DND-41 (cell line): Measurements from ENCODE around the gene RIMS1.

ENCODE experiments used
- EZH2 ChIP-seq: IDR thresholded peaks from 3 replicates; pipeline ENCODE4 v1.6.1; 2012; ENCODE audit warnings: borderline replicate concordance, low read depth, mild to moderate bottlenecking, moderate library complexity, low read length, inconsistent platforms; ENCODE audit not compliant: severe bottlenecking
- TF ChIP-seq, protein P1 (sequence below): IDR thresholded peaks from 2 replicates; pipeline ENCODE4 v1.5.1; 2012; ENCODE audit warnings: borderline replicate concordance, low read length, moderate library complexity, mild to moderate bottlenecking; ENCODE audit not compliant: poor library complexity, severe bottlenecking; ENCODE audit errors: extremely low read depth

GRCh38 chr6:72283571-72283970 is 397.2 kb downstream of the RIMS1 start:
- TF ChIP-seq, protein P1, sequence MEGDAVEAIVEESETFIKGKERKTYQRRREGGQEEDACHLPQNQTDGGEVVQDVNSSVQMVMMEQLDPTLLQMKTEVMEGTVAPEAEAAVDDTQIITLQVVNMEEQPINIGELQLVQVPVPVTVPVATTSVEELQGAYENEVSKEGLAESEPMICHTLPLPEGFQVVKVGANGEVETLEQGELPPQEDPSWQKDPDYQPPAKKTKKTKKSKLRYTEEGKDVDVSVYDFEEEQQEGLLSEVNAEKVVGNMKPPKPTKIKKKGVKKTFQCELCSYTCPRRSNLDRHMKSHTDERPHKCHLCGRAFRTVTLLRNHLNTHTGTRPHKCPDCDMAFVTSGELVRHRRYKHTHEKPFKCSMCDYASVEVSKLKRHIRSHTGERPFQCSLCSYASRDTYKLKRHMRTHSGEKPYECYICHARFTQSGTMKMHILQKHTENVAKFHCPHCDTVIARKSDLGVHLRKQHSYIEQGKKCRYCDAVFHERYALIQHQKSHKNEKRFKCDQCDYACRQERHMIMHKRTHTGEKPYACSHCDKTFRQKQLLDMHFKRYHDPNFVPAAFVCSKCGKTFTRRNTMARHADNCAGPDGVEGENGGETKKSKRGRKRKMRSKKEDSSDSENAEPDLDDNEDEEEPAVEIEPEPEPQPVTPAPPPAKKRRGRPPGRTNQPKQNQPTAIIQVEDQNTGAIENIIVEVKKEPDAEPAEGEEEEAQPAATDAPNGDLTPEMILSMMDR: no peak
- no peak for TF ChIP-seq EZH2
